T-cell (primary cell): ENCODE data around the gene LRRC71. TPM values are rescaled to one million over a fixed set of nuclear protein-coding genes. Genes with fewer than 3 reads are reported as not detected.

Experiments used
- ATAC-seq, 4 experiments: fragments of 200-7000 bp in 3 of 4; fragments of 150-1000 bp in 1 of 4; cut with Tn5 transposase; replicated peaks in 1 of 4; 1 replicate in 3 of 4; 2 replicates in 1 of 4; pipeline ENCODE4 v1.10.0; 2021; ENCODE audit warnings: moderate library complexity in 3 of 4, mild to moderate bottlenecking in 2 of 4, moderate number of reproducible peaks in 1 of 4
- CTCF ChIA-PET, 2 donors: fragments of 300-600 bp; sonication (Branson Sonifier 250); formaldehyde crosslinking; loops; one replicate each; lab custom pipeline; 2022; ENCODE audit warnings: antibody characterized with exemption in 2 of 2; lab: Charles Lee
- POLR2A ChIA-PET, 2 donors: fragments of 300-600 bp; sonication (Branson Sonifier 250); formaldehyde crosslinking; loops; one replicate each; lab custom pipeline; 2022; ENCODE audit warnings: antibody characterized with exemption in 2 of 2; lab: Charles Lee
- DNase-seq, 35 experiments: peaks; one replicate each; pipeline versions ENCODE4 v3.0.0 to v3.0.0-alpha.2; 2013 to 2023
- H3K27ac ChIP-seq: one replicate; pipeline ENCODE4 v1.5.1; 2013; ENCODE audit warnings: low read length
- H3K27me3 ChIP-seq, 2 experiments: replicated peaks in 1 of 2; 1 replicate in 1 of 2; 2 replicates in 1 of 2; pipeline versions ENCODE4 v1.6.1 to v1.7.0; 2013; ENCODE audit warnings: low read length in 1 of 2, mixed read lengths in 1 of 2; ENCODE audit not compliant: control insufficient read depth in 2 of 2, insufficient read depth in 2 of 2; ENCODE audit errors: extremely low read depth in 1 of 2
- H3K36me3 ChIP-seq, 2 donors: 1 replicate in 1 of 2; 2 replicates in 1 of 2; pipeline versions ENCODE4 v1.6.1 to v1.7.0; 2013; ENCODE audit warnings: low read length in 1 of 2; ENCODE audit not compliant: control insufficient read depth in 2 of 2, insufficient read depth in 1 of 2; ENCODE audit errors: extremely low read depth in 1 of 2
- H3K4me1 ChIP-seq, 2 experiments: 1 replicate in 1 of 2; 2 replicates in 1 of 2; pipeline versions ENCODE4 v1.6.1 to v1.7.0; 2013; ENCODE audit warnings: low read length in 2 of 2, mixed read lengths in 1 of 2; ENCODE audit not compliant: insufficient read depth in 2 of 2, control insufficient read depth in 1 of 2; ENCODE audit errors: extremely low read depth in 1 of 2
- H3K4me3 ChIP-seq, 2 donors: 1 replicate in 1 of 2; 2 replicates in 1 of 2; pipeline versions ENCODE4 v1.5.1 to v1.7.0; 2013; ENCODE audit warnings: mild to moderate bottlenecking in 2 of 2, low read length in 1 of 2, moderate library complexity in 1 of 2; ENCODE audit not compliant: control insufficient read depth in 1 of 2; ENCODE audit errors: extremely low read depth in 1 of 2
- H3K9me3 ChIP-seq: 2 replicates; pipeline ENCODE4 v1.7.0; 2013
- H3K27ac Mint-ChIP-seq, 2 donors: one replicate each; pipeline ENCODE4 v1.8.0; 2020 to 2021; ENCODE audit warnings: mild to moderate bottlenecking in 2 of 2, mixed read lengths in 2 of 2
- H3K27me3 Mint-ChIP-seq, 2 donors: one replicate each; pipeline ENCODE4 v1.8.0; 2021 to 2022; ENCODE audit warnings: mixed read lengths in 2 of 2
- H3K36me3 Mint-ChIP-seq: one replicate; pipeline ENCODE4 v1.8.0; 2021; ENCODE audit warnings: mixed read lengths
- H3K4me1 Mint-ChIP-seq, 3 donors: one replicate each; pipeline ENCODE4 v1.8.0; 2020 to 2022; ENCODE audit warnings: mixed read lengths in 3 of 3, mild to moderate bottlenecking in 1 of 3
- H3K4me3 Mint-ChIP-seq, 3 donors: one replicate each; pipeline ENCODE4 v1.8.0; 2020 to 2022; ENCODE audit warnings: mild to moderate bottlenecking in 3 of 3, mixed read lengths in 3 of 3, moderate library complexity in 3 of 3
- H3K9me3 Mint-ChIP-seq, 3 donors: one replicate each; pipeline ENCODE4 v1.8.0; 2020 to 2022; ENCODE audit warnings: mixed read lengths in 3 of 3
- WGBS: methylation state at CpG from one replicate; pipeline ENCODE4 v1.1.5; 2013; ENCODE audit warnings: missing lambda C conversion rate; ENCODE audit not compliant: insufficient coverage; 5-methylcytosine and 5-hydroxymethylcytosine counted together
- total RNA-seq, 35 experiments: library from RNA in 6 of 35; stranded (reverse) in 6 of 35; fragments of 120-200 nt in 1 of 35; gene quantifications; one replicate each; pipeline versions ENCODE4 v1.2.1 to v1.2.4 and lab custom pipeline; 2013 to 2026

The LRRC71 gene
- total RNA-seq, 5 donors from 2014 or later (not counting 1 experiment from before 2014, with no cell fraction given): not detected

GRCh38 chr1:156961709-156962108, 41.3 kb downstream of the LRRC71 start:
- ATAC-seq (peak in 3 of 4 experiments; percentile 48 to 74 (median 50)), DNase-seq (peak in 31 of 35 experiments; percentile 6 to 53 (median 31))
- ChIA-PET CTCF (interaction anchor here in 1 of 2 donors (0.5 kb wide), 1 partner anchor 67 kb away, joined by 4 read pairs; no protein-coding TSS in a partner anchor), POLR2A (interaction anchor here in 1 of 2 donors (0.6 kb wide), 1 partner anchor 448 kb away, joined by 9 read pairs; no protein-coding TSS in a partner anchor)
- peak overlapping the region in 2 of 3 donors; percentile 63 to 85 for H3K4me3 Mint-ChIP-seq
- H3K4me1 Mint-ChIP-seq: peaks cover 41 to 50% (median 41%) of the 10 kb centered on the region in 3 donors
- no peaks in the 10 kb centered on the region for H3K27me3 Mint-ChIP-seq
- Histone ChIP-seq H3K27ac (no peak overlapping the region), H3K27me3 (no peaks in the 10 kb centered on the region), H3K4me3 (peak overlapping the region in 1 of 2 donors; percentile 25), H3K9me3 (no peaks in the 10 kb centered on the region), H3K36me3 (peaks cover 9 to 24% of the 10 kb centered on the region in 2 donors), H3K4me1 (peaks cover 13 to 29% of the 10 kb centered on the region in 2 experiments)
- H3K9me3 Mint-ChIP-seq: no peaks in the 10 kb centered on the region
- peak overlapping the region; percentile 33 to 68 for H3K27ac Mint-ChIP-seq
- 34% methylated on average over 3 of the region's 4 CpGs for WGBS
- H3K36me3 Mint-ChIP-seq: peaks cover 50% of the 10 kb centered on the region

- peaks cover 13 to 29% of the 10 kb centered on the region in 2 experiments for H3K4me1 ChIP-seq
Observed at GRCh38 chr1:156963621-156964020, 43.2 kb downstream of the LRRC71 start.

DNA sequence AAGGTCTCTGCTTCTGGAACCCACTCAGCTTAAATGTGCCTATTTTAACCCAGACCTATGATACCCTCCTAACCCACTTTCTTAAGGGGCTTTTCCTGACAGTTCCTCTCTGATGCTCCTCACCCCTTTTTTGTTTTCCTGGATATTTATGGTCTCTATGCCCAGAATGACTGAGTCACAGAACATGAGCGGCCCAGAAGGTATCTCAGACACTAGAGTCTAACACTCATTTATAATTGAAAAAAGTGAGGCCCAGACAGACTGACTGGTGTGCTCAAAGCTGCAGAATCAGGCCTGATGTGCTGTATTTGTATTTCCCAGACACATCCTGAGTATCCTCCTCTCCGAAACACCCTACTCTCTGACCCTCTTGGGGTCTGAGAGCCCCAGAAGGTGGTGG, 44.0 kb downstream of the LRRC71 start:
- Histone ChIP-seq H3K9me3 (no peaks in the 10 kb centered on the region), H3K4me3 (no peak overlapping the region), H3K36me3 (peaks cover 2 to 3% of the 10 kb centered on the region in 2 donors), H3K4me1 (peaks cover 13 to 29% of the 10 kb centered on the region in 2 experiments), H3K27me3 (peaks cover 0 to 7% of the 10 kb centered on the region in 2 experiments), H3K27ac (no peak overlapping the region)
- H3K4me1 Mint-ChIP-seq: peaks cover 36 to 43% (median 37%) of the 10 kb centered on the region in 3 donors
- no peak for DNase-seq
- peaks cover 26% of the 10 kb centered on the region for H3K36me3 Mint-ChIP-seq
- no peaks in the 10 kb centered on the region for H3K9me3 Mint-ChIP-seq
- no peak for ATAC-seq
- H3K27ac Mint-ChIP-seq: peak overlapping the region; percentile 95 to 96
- peaks cover 6 to 17% of the 10 kb centered on the region in 2 donors for H3K27me3 Mint-ChIP-seq
- ChIA-PET POLR2A (no interaction called here), CTCF (interaction anchor here in 1 of 2 donors (0.6 kb wide), 1 partner anchor 72 kb away, joined by 6 read pairs; no protein-coding TSS in a partner anchor)
- peak overlapping the region in 1 of 3 donors; percentile 85 for H3K4me3 Mint-ChIP-seq
- 67% methylated on average over 1 of the region's 2 CpGs for WGBS

More at GRCh38 chr1:156963621-156964020, 43.2 kb downstream of the LRRC71 start:
- Mint-ChIP-seq H3K27ac (peak overlapping the region; percentile 95 to 96), H3K4me3 (peak overlapping the region; percentile 84 to 87 (median 85)), H3K9me3 (no peaks in the 10 kb centered on the region), H3K36me3 (peaks cover 33% of the 10 kb centered on the region), H3K4me1 (peaks cover 37 to 43% (median 37%) of the 10 kb centered on the region in 3 donors), H3K27me3 (peaks cover 4 to 11% of the 10 kb centered on the region in 2 donors)
- DNase-seq (peak; percentile 20 to 66 (median 39)), ATAC-seq (peak; percentile 87 to 93 (median 91))
- POLR2A ChIA-PET: no interaction called here
- Histone ChIP-seq H3K36me3 (peaks cover 7 to 9% of the 10 kb centered on the region in 2 donors), H3K27me3 (peaks cover 0 to 3% of the 10 kb centered on the region in 2 experiments), H3K4me3 (peak overlapping the region; percentile 29 to 61), H3K27ac (peak overlapping the region; percentile 14), H3K9me3 (no peaks in the 10 kb centered on the region)
- WGBS: no CpG with 5 or more reads among the region's 3 CpGs
- CTCF ChIA-PET: no interaction called here

DNA sequence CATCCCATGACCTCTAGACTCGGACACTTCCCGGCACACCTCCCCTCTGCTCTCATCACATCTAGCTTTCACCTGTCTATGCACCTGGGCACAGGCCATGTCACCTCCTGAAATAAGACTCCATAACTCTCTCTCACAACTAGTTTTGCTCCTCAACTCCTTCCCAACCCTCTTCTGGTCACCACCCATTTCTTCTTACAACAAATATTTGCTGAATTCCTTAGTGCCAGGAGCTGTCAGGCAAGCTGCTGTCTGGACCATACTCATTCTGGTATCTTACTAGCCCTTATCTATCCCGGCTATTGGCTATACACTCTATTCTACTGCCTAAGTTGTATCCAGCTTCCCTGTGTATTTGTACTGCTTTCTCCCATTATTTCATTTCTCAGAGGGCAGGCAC, 49.1 kb downstream of the LRRC71 start:
- Histone ChIP-seq H3K36me3 (no peaks in the 10 kb centered on the region), H3K27me3 (peaks cover 0 to 10% of the 10 kb centered on the region in 2 experiments), H3K27ac (no peak overlapping the region), H3K4me1 (peaks cover 0 to 2% of the 10 kb centered on the region in 2 experiments), H3K4me3 (no peak overlapping the region), H3K9me3 (no peaks in the 10 kb centered on the region)
- ATAC-seq: no peak
- Mint-ChIP-seq H3K9me3 (no peaks in the 10 kb centered on the region), H3K36me3 (no peaks in the 10 kb centered on the region), H3K27ac (peak overlapping the region in 1 of 2 donors; percentile 3), H3K4me1 (peaks cover under 1 to 12% (median 2%) of the 10 kb centered on the region in 3 donors), H3K27me3 (peaks cover 14 to 28% of the 10 kb centered on the region in 2 donors), H3K4me3 (no peak overlapping the region)
- ChIA-PET POLR2A (no interaction called here), CTCF (interaction anchor here (0.9 to 1.2 kb wide), 4 partner anchors 59 to 131 kb away, joined by 3 read pairs; no protein-coding TSS in a partner anchor)
- no peak for DNase-seq
- WGBS: 84% methylated on average over 3 of the region's 3 CpGs

DNA sequence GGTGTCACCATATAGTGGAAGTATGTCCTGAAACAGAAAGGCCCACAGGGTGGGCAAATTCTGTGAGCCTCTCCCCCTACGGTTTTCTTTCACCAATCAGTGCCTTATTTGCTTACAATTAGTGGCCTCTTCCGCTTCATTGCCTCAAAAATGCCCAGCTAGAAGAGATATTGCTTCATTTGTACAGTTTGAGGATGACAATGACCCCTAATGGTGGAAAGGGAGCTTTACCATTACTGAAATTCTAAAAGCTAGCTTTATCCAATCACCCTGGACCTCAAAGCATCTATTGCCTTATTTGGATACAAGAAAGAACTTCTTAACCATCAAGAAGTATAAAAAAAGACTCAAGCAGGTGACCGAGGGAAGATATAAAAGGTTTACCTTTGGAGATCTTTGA, 49.6 kb downstream of the LRRC71 start:
- peak in 2 of 4 experiments; percentile 37 to 42 for ATAC-seq
- Histone ChIP-seq H3K36me3 (no peaks in the 10 kb centered on the region), H3K4me1 (no peaks in the 10 kb centered on the region), H3K27me3 (peaks cover 0 to 10% of the 10 kb centered on the region in 2 experiments), H3K4me3 (no peak overlapping the region), H3K27ac (no peak overlapping the region), H3K9me3 (no peaks in the 10 kb centered on the region)
- POLR2A ChIA-PET: no interaction called here
- peaks cover 18 to 31% of the 10 kb centered on the region in 2 donors for H3K27me3 Mint-ChIP-seq
- peaks cover 0 to 9% (median 0%) of the 10 kb centered on the region in 3 donors for H3K4me1 Mint-ChIP-seq
- DNase-seq: peak in 1 of 35 experiments; percentile 29
- no peaks in the 10 kb centered on the region for H3K9me3 Mint-ChIP-seq
- no peak overlapping the region for H3K27ac Mint-ChIP-seq
- CTCF ChIA-PET: interaction anchor here (0.7 to 1.3 kb wide), 8 partner anchors 9 to 131 kb away, joined by 3 to 6 read pairs (median 3); no protein-coding TSS in a partner anchor
- WGBS: no CpG with 5 or more reads among the region's 3 CpGs
- H3K4me3 Mint-ChIP-seq: no peak overlapping the region
- H3K36me3 Mint-ChIP-seq: no peaks in the 10 kb centered on the region

DNA sequence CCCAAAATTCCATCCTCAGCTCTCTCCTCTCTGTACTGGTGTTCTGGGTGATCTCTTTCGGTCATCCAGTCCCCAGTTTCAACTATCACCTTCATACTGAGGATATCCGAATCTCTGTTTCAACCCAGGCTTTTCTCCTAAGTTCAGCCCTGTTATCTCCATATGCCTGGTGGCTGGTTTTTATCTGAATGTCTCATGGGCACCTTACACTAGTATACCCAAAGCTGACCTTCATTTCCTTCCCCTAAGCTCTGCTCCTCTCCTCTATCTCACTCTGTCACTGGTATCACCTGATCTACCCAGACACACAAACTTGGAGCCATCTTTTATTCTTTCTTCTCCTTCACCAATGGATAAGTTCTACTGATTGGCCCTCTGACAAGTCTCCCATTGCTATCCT, 53.0 kb downstream of the LRRC71 start:
- ATAC-seq: no peak
- Mint-ChIP-seq H3K36me3 (no peaks in the 10 kb centered on the region), H3K4me3 (no peak overlapping the region), H3K4me1 (no peaks in the 10 kb centered on the region), H3K9me3 (no peaks in the 10 kb centered on the region), H3K27me3 (peaks cover 28 to 41% of the 10 kb centered on the region in 2 donors), H3K27ac (no peak overlapping the region)
- CTCF ChIA-PET: no interaction called here
- no peaks in the 10 kb centered on the region for H3K36me3 ChIP-seq
- peaks cover 0 to 9% of the 10 kb centered on the region in 2 experiments for H3K27me3 ChIP-seq
- no peaks in the 10 kb centered on the region for H3K9me3 ChIP-seq
- DNase-seq: no peak
- no peaks in the 10 kb centered on the region for H3K4me1 ChIP-seq
- no peak overlapping the region for H3K27ac ChIP-seq
- 78% methylated on average over 2 of the region's 2 CpGs for WGBS
- H3K4me3 ChIP-seq: no peak overlapping the region
- POLR2A ChIA-PET: no interaction called here
